ENCODE results near the gene TLN1.

The TLN1 gene

GRCh38 chr9:35666549-35666948 lies 65.4 kb downstream of the TLN1 start (continued):
- TF ChIP-seq INSM2 (tag by site-specific recombination; IDR thresholded peaks at IDR 0.05) (no peak), ZBTB1 (tag by site-specific recombination; IDR thresholded peaks at IDR 0.05) (no peak), ZFP37 (tag by site-specific recombination; IDR thresholded peaks at IDR 0.05) (no peak), ZNF140 (tag by site-specific recombination; IDR thresholded peaks at IDR 0.05) (no peak), KLF1 (tag by site-specific recombination; IDR thresholded peaks at IDR 0.05) (no peak)

GRCh38 chr9:35666045-35666444 lies 66.0 kb downstream of the TLN1 start:
- CTCF ChIA-PET: interaction anchor here (0.6 to 14.5 kb wide), 7 partner anchors 18 to 295 kb away, joined by 3 to 157 read pairs (median 5); partner anchors contain the start of gene TPM2
- POLR2A ChIA-PET: interaction anchor here (1.9 to 2.9 kb wide), 6 partner anchors 18 to 148 kb away, joined by 4 to 25 read pairs (median 8); partner anchors contain the start of genes CREB3, TLN1 and TPM2
- H3K27ac ChIP-seq (ENCODE audit: extremely low read depth, low read depth, low read length): no peak overlapping the region
- H3K9me3 ChIP-seq (ENCODE audit: control insufficient read depth, insufficient read depth, low read depth, low read length): no peaks in the 10 kb centered on the region
- H3K4me3 ChIP-seq (ENCODE audit: low read depth, low read length): no peak overlapping the region
- no peaks in the 10 kb centered on the region for H3K4me1 ChIP-seq (ENCODE audit: control insufficient read depth, insufficient read depth, low read length)
- H3K36me3 ChIP-seq (ENCODE audit: control insufficient read depth in 2 of 2, insufficient read depth in 1 of 2, low read length in 2 of 2): peaks cover 5 to 29% of the 10 kb centered on the region in 2 experiments
- TF ChIP-seq ZSCAN30 (tag by site-specific recombination; IDR thresholded peaks at IDR 0.05) (no peak), ZNF660 (tag by site-specific recombination; IDR thresholded peaks at IDR 0.05) (no peak), ZSCAN5A (tag by site-specific recombination; IDR thresholded peaks at IDR 0.05) (no peak), PRDM10 (tag by site-specific recombination; IDR thresholded peaks at IDR 0.05) (peak; percentile 25; the same call in 1 of the 2 replicates), ZNF239 (tag by site-specific recombination; IDR thresholded peaks at IDR 0.05) (no peak), ELK4 (IDR thresholded peaks at IDR 0.05; ENCODE audit: borderline replicate concordance, low read depth, low read length) (no peak), ZBTB10 (tag by site-specific recombination; IDR thresholded peaks at IDR 0.05) (no peak)
